H9 (cell line): ENCODE measurements around the gene GFI1. TPM values are rescaled to one million over a fixed set of nuclear protein-coding genes. Genes with fewer than 3 reads are reported as not detected.

Source experiments
- DNase-seq: peaks from one replicate; pipeline ENCODE4 v3.0.0-alpha.2; 2017
- H2AFZ ChIP-seq: one replicate; pipeline ENCODE4 v1.6.1; 2013; ENCODE audit warnings: mild to moderate bottlenecking, low read length, control low read depth, moderate library complexity
- H2AK5ac ChIP-seq: 2 replicates; pipeline ENCODE4 v1.6.1; 2013; ENCODE audit warnings: low read length, control low read depth, mixed read lengths; ENCODE audit not compliant: insufficient read length
- H2BK120ac ChIP-seq: one replicate; pipeline ENCODE4 v1.6.1; 2013; ENCODE audit warnings: low read depth, mild to moderate bottlenecking, low read length, control low read depth, inconsistent platforms; ENCODE audit not compliant: poor library complexity, severe bottlenecking
- H2BK12ac ChIP-seq: 2 replicates; pipeline ENCODE4 v1.6.1; 2013; ENCODE audit warnings: low read length, control low read depth, mixed read lengths, low read depth; ENCODE audit not compliant: insufficient read length
- H2BK15ac ChIP-seq: 2 replicates; pipeline ENCODE4 v1.6.1; 2013; ENCODE audit warnings: low read depth, low read length, control low read depth
- H2BK20ac ChIP-seq: one replicate; pipeline ENCODE4 v1.6.1; 2013; ENCODE audit warnings: low read depth, mild to moderate bottlenecking, low read length, control low read depth, inconsistent platforms; ENCODE audit not compliant: poor library complexity, severe bottlenecking
- H2BK5ac ChIP-seq: 2 replicates; pipeline ENCODE4 v1.6.1; 2013; ENCODE audit warnings: low read length, control low read depth, mixed read lengths; ENCODE audit not compliant: insufficient read length
- H3K14ac ChIP-seq: 2 replicates; pipeline ENCODE4 v1.6.1; 2013; ENCODE audit warnings: low read length, control low read depth; ENCODE audit not compliant: insufficient read depth
- H3K18ac ChIP-seq: 2 replicates; pipeline ENCODE4 v1.6.1; 2013; ENCODE audit warnings: low read depth, mild to moderate bottlenecking, mixed read lengths, low read length, control low read depth; ENCODE audit not compliant: insufficient read length
- H3K23ac ChIP-seq: 2 replicates; pipeline ENCODE4 v1.6.1; 2013; ENCODE audit warnings: low read length, control low read depth, mixed read lengths, low read depth; ENCODE audit not compliant: insufficient read length
- H3K23me2 ChIP-seq: 2 replicates; pipeline ENCODE4 v1.6.1; 2013; ENCODE audit warnings: low read depth, mild to moderate bottlenecking, mixed read lengths, low read length, control low read depth; ENCODE audit not compliant: insufficient read length, poor library complexity, severe bottlenecking
- H3K27ac ChIP-seq: 2 replicates; pipeline ENCODE4 v1.5.1; 2013; ENCODE audit warnings: low read length, control low read depth, mixed read lengths, low read depth; ENCODE audit not compliant: insufficient read length
- H3K27me3 ChIP-seq: 2 replicates; pipeline ENCODE4 v1.6.1; 2013; ENCODE audit warnings: low read length, control low read depth, inconsistent platforms; ENCODE audit not compliant: insufficient read depth
- H3K4ac ChIP-seq: 2 replicates; pipeline ENCODE4 v1.6.1; 2013; ENCODE audit warnings: low read depth, mild to moderate bottlenecking, control low read depth, inconsistent platforms, low read length, moderate library complexity
- H3K4me1 ChIP-seq: 2 replicates; pipeline ENCODE4 v1.6.1; 2013; ENCODE audit warnings: low read length, control low read depth, inconsistent platforms; ENCODE audit not compliant: insufficient read depth
- H3K4me2 ChIP-seq: 2 replicates; pipeline ENCODE4 v1.6.1; 2013; ENCODE audit warnings: low read length, control low read depth, mixed read lengths; ENCODE audit not compliant: insufficient read length, insufficient read depth
- H3K56ac ChIP-seq: 2 replicates; pipeline ENCODE4 v1.6.1; 2013; ENCODE audit warnings: low read depth, mild to moderate bottlenecking, mixed read lengths, low read length, control low read depth; ENCODE audit not compliant: insufficient read length
- H3K79me1 ChIP-seq: 2 replicates; pipeline ENCODE4 v1.6.1; 2013; ENCODE audit warnings: low read depth, mild to moderate bottlenecking, moderate library complexity, low read length, control low read depth, inconsistent platforms; ENCODE audit not compliant: insufficient read depth, poor library complexity, severe bottlenecking
- H3K79me2 ChIP-seq: 2 replicates; pipeline ENCODE4 v1.6.1; 2013; ENCODE audit warnings: low read length, control low read depth, inconsistent platforms; ENCODE audit not compliant: insufficient read depth
- H3K9ac ChIP-seq: 2 replicates; pipeline ENCODE4 v1.6.1; 2013; ENCODE audit warnings: low read length, control low read depth, mixed read lengths; ENCODE audit not compliant: insufficient read length; ENCODE audit errors: extremely low read depth
- H3K9me3 ChIP-seq: one replicate; pipeline ENCODE4 v1.6.1; 2013; ENCODE audit warnings: low read depth, low read length, inconsistent platforms; ENCODE audit not compliant: control insufficient read depth
- H3T11ph ChIP-seq: one replicate; pipeline ENCODE4 v1.6.1; 2013; ENCODE audit warnings: mild to moderate bottlenecking, low read length, control low read depth, inconsistent platforms
- H4K20me1 ChIP-seq: one replicate; pipeline ENCODE4 v1.6.1; 2013; ENCODE audit not compliant: control insufficient read depth, insufficient read length, insufficient read depth
- H4K5ac ChIP-seq: 2 replicates; pipeline ENCODE4 v1.6.1; 2013; ENCODE audit warnings: low read depth, mild to moderate bottlenecking, mixed read lengths, low read length, control low read depth; ENCODE audit not compliant: insufficient read length
- H4K8ac ChIP-seq: replicated peaks from 2 replicates; pipeline ENCODE4 v1.6.1; 2013; ENCODE audit warnings: low read length, control low read depth, mixed read lengths, low read depth; ENCODE audit not compliant: insufficient read length
- H4K91ac ChIP-seq: 2 replicates; pipeline ENCODE4 v1.6.1; 2013; ENCODE audit warnings: low read depth, mild to moderate bottlenecking, moderate library complexity, mixed read lengths, low read length, control low read depth; ENCODE audit not compliant: insufficient read length
- H3K27ac Mint-ChIP-seq, 3 experiments: 2 replicates in 2 of 3; 3 replicates in 1 of 3; pipeline ENCODE4 v1.8.0; 2020 to 2021; ENCODE audit warnings: mixed read lengths in 3 of 3, mild to moderate bottlenecking in 1 of 3, moderate library complexity in 1 of 3
- H3K27me3 Mint-ChIP-seq: 2 replicates; pipeline ENCODE4 v1.8.0; 2021; ENCODE audit warnings: low read depth, mild to moderate bottlenecking, moderate library complexity, mixed read lengths
- H3K36me3 Mint-ChIP-seq, 3 experiments: 2 replicates in 2 of 3; 3 replicates in 1 of 3; pipeline ENCODE4 v1.8.0; 2020 to 2021; ENCODE audit warnings: low read depth in 3 of 3, mixed read lengths in 3 of 3; ENCODE audit not compliant: insufficient read depth in 1 of 3
- H3K4me1 Mint-ChIP-seq, 2 experiments: 2 replicates each; pipeline ENCODE4 v1.8.0; 2020; ENCODE audit warnings: mixed read lengths in 2 of 2
- H3K4me3 Mint-ChIP-seq, 2 experiments: 2 replicates in 1 of 2; 3 replicates in 1 of 2; pipeline ENCODE4 v1.8.0; 2020 to 2021; ENCODE audit warnings: mild to moderate bottlenecking in 2 of 2, mixed read lengths in 2 of 2, moderate library complexity in 1 of 2
- H3K9me3 Mint-ChIP-seq, 2 experiments: 2 replicates in 1 of 2; 3 replicates in 1 of 2; pipeline ENCODE4 v1.8.0; 2020; ENCODE audit warnings: mild to moderate bottlenecking in 2 of 2, mixed read lengths in 2 of 2, moderate library complexity in 1 of 2
- CTCF ChIP-seq: fragments of 200-600 bp; sonication (generic); conservative IDR thresholded peaks from 3 replicates; pipeline ENCODE4 v1.8.0; 2021; ENCODE audit warnings: antibody characterized with exemption, mild to moderate bottlenecking
- WGBS: extraction: QIAGEN DNeasy Blood & Tissue Kit; methylation state at CpG from one replicate; pipeline ENCODE4 v1.1.7; 2013; ENCODE audit warnings: missing lambda C conversion rate, low lambda C conversion rate, mixed read lengths; ENCODE audit not compliant: insufficient read length; ENCODE audit errors: extremely low coverage; 5-methylcytosine and 5-hydroxymethylcytosine counted together
- total RNA-seq: library from RNA; stranded (reverse); gene quantifications from 2 replicates; pipeline ENCODE4 v1.2.1, GENCODE V29; 2021

The GFI1 gene
- total RNA-seq, 1 experiment from 2014 or later = 0.11 TPM

GRCh38 chr1:92493139-92493538, 6.4 kb upstream of the GFI1 start:
- Histone ChIP-seq H2AFZ (no peak overlapping the region), H4K8ac (no peak overlapping the region), H2AK5ac (no peak overlapping the region), H2BK120ac (no peak overlapping the region), H4K91ac (no peak overlapping the region), H2BK15ac (no peak overlapping the region), H3K79me2 (no peaks in the 10 kb centered on the region), H3K14ac (no peak overlapping the region), H3K4me1 (no peaks in the 10 kb centered on the region), H4K5ac (no peak overlapping the region), H3K4me2 (no peak overlapping the region), H3K9ac (no peak overlapping the region), H3K27ac (no peak overlapping the region), H3T11ph (no peak overlapping the region), H2BK5ac (no peak overlapping the region), H3K4ac (no peak overlapping the region), H3K9me3 (no peaks in the 10 kb centered on the region), H3K79me1 (no peaks in the 10 kb centered on the region), H3K18ac (no peak overlapping the region), H3K23me2 (no peaks in the 10 kb centered on the region), H3K27me3 (peaks cover 4% of the 10 kb centered on the region; the same call in 1 of the 2 replicates), H2BK20ac (no peak overlapping the region), H4K20me1 (no peaks in the 10 kb centered on the region), H3K23ac (no peak overlapping the region), H3K56ac (no peak overlapping the region), H2BK12ac (no peak overlapping the region)
- no peaks in the 10 kb centered on the region for H3K9me3 Mint-ChIP-seq
- H3K27ac Mint-ChIP-seq = no peak overlapping the region
- WGBS = no CpG with 5 or more reads among the region's 4 CpGs
- peaks cover 34% of the 10 kb centered on the region for H3K27me3 Mint-ChIP-seq
- no peak for TF ChIP-seq CTCF
- no peaks in the 10 kb centered on the region for H3K4me1 Mint-ChIP-seq
- DNase-seq = no peak
- no peak overlapping the region for H3K4me3 Mint-ChIP-seq
- no peaks in the 10 kb centered on the region for H3K36me3 Mint-ChIP-seq
